ENCODE data around the gene MT2A.
"Not testable (repeated sequence)": the region's sequence is repeated elsewhere in the genome, so short reads cannot be mapped to it uniquely, and the experiment has no call there.

Gene MT2A

GRCh38 chr16:56621665-56622445 is 13.5 kb downstream of the MT2A start:
- not testable (repeated sequence) for DNase-seq

GRCh38 chr16:56623184-56623583 is 14.8 kb downstream of the MT2A start:
- DNase-seq, result not testable (repeated sequence)

DNA sequence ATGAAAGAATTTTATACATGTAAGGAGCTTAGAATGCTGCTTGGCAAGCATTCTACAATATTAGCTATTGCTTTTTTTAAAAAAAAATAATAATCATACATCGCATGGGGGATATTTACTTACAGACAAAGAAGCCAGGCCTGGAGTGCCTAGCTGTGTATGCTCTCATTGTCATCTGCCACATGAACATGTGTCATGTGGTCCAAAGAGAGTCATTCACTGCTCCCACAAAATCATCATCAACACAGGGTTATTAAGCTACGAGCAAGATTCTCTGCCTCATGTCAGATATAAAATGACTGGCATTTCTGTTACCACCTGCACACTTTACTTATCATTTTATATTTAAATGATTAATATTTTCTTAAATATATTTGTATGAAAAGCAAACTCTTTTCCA is 15.3 kb downstream of the MT2A start:
- no peak for DNase-seq

GRCh38 chr16:56625140-56625942 is 17.0 kb downstream of the MT2A start, which contains the start of gene MT1E:
Gene MT1E (plus strand): TSS chr16:56625781. CDS start chr16:56625852, 71 bp downstream.
- DNase-seq, result peak in 1 of 2 donors; percentile 26

DNA sequence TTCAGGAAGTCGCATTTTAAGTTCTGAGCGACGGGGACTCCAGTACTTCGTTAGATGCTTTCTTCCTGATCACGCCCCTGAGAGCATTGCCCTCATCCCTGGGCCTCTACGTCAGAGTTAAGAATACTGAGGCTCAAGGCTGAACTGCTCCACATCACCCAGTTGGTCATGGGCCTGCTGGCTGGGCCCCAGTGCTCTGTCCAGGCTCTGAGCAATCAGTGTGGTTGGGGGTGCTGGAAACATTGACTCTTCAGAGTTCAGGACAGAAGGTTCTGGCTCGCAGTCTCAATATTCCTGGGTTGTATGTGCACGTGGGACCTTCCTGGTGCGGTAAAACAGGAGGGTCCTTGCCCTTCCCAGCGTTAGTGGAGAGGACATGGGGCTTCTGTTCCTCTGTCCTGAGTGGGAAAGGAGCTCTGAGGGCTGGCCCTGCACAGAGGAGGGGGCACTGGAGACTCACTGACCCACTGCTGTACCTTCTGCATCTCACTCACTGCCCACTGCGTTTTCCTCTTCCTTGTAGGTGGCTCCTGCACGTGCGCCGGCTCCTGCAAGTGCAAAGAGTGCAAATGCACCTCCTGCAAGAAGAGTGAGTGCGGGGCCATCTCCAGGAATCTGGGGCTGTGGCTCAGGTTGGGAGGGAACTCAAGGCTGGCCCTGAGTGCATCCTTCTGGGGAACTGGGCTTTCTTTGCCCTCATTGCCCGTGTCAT is 17.7 kb downstream of the MT2A start:
- no peak for DNase-seq

- no peak for DNase-seq
Measured at GRCh38 chr16:56626685-56627084, 18.3 kb downstream of the MT2A start.

DNA sequence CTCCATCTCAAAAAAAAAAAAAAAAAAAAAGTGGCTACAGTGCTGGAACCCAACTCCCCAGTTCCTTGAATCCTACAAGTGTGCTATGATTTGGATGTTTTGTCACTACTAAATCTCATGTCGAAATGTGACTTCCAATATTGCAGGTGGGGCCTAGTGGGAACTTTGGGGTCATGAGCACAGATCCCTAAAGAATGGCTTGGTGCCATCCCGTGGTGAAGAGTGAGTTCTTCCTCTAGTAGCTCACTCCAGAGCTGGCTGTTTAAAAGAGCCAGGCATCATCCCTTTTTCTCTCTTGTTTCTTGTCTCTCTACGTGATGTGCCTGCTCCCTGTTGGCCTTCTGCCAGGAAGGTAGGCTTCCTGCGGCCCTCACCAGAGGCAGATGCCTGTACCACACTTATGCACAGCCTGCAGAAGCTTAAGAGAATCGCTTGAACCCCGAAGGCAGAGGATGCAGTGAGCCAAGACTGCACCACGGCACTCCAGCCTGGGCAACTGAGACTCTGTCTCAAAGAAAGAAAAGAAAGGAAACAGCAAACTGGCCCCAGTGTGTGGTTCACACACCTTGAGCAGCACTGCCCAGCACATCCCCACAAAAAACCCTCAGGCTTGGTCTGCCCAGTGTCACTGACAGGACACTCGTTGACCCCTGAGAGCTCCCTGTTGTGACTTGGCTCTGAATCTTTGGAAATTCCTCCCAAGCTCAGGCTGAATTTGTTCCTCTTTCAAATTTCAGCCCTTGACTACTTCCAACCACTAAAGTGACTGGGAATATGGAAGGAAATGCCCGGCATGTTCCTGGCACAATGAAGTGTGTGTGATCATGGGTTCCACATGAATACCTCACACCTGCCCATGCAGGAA is 20.3 kb downstream of the MT2A start:
- DNase-seq, result no peak

DNA sequence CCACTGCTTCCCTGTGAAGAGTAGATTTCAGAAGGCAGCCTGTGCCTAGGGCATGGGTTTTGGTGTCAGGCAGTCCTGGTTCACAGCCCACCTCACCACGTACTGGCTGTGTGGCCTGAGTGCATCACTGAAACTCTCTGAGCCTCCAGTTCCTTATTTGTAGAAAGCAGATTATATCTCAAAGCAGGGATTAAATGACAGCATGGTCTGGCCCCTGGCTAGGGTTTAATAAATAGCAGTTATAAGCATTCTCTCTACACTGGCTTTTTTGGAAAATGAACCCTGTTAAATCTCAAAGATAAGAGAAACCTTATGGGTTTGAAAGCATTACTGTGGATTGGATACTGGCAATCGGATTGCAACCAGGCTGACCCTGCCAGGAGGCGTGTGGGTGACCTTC is 21.1 kb downstream of the MT2A start:
- no peak for DNase-seq

GRCh38 chr16:56630134-56630533 is 21.8 kb downstream of the MT2A start:
- no peak for DNase-seq

GRCh38 chr16:56631197-56631596 is 22.8 kb downstream of the MT2A start:
- no peak for DNase-seq

DNA sequence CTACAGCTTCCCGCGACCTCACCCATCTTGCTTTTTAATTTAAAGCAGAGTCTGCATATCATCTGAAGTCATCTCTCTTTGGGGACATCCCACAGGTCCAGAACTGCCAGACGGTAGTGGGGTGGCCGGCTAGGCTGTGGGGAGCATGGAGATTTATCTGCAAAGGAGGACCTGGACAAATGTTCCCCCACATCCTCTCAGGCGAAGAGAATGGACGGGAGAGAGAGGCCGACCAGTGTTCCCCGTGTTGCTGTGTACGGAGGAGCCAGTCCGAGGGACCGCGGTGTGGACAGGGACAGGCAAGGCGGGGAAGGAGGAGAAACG is 23.4 kb downstream of the MT2A start:
- DNase-seq, result no peak

GRCh38 chr16:56632156-56632847 is 23.9 kb downstream of the MT2A start, which contains the start of gene MT1M:
Gene MT1M (plus strand): TSS chr16:56632659. CDS start chr16:56632732, 73 bp downstream.
- DNase-seq, result no peak

- no peak for DNase-seq
Measured at GRCh38 chr16:56632848-56633365, 24.5 kb downstream of the MT2A start.

- DNase-seq, result no peak
Measured at GRCh38 chr16:56633535-56633934, 25.2 kb downstream of the MT2A start.

- DNase-seq, result no peak
Measured at GRCh38 chr16:56634715-56635440, 26.5 kb downstream of the MT2A start.

- DNase-seq, result no peak
Measured at GRCh38 chr16:56635441-56635967, 27.1 kb downstream of the MT2A start.

DNA sequence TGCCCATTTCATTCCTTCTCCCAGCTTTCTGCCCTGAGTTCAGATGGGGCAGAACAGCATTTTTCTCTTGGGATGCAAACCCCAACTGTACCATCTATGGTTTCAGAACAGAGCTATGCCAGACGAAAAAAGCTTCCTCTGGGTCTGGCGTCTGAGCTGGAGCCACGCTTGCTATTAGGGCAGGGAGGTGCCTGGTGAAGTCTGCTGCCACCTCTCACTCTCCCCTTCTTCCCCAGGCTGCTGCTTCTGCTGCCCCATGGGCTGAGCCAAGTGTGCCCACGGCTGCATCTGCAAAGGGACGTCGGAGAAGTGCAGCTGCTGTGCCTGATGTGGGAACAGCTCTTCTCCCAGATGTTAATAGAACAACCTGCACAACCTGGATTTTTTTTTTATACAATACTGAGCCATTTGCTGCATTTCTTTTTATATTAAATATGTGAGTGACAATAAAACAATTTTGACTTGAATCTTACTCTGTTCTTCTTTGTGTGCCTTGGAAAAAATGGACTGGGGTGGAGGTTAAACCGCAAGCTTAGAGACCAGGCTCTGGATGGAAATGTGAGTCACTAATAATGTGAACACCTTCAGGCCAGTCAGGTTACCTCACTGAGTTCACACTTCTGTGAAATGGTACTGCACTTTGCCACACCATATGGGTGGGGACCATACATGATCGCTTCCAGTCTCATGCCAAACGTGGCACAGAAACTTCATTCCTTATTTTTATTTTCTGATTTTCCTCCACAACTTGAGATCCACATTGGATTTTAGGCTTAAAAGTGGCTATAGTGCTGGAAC is 28.4 kb downstream of the MT2A start:
- no peak for DNase-seq

DNA sequence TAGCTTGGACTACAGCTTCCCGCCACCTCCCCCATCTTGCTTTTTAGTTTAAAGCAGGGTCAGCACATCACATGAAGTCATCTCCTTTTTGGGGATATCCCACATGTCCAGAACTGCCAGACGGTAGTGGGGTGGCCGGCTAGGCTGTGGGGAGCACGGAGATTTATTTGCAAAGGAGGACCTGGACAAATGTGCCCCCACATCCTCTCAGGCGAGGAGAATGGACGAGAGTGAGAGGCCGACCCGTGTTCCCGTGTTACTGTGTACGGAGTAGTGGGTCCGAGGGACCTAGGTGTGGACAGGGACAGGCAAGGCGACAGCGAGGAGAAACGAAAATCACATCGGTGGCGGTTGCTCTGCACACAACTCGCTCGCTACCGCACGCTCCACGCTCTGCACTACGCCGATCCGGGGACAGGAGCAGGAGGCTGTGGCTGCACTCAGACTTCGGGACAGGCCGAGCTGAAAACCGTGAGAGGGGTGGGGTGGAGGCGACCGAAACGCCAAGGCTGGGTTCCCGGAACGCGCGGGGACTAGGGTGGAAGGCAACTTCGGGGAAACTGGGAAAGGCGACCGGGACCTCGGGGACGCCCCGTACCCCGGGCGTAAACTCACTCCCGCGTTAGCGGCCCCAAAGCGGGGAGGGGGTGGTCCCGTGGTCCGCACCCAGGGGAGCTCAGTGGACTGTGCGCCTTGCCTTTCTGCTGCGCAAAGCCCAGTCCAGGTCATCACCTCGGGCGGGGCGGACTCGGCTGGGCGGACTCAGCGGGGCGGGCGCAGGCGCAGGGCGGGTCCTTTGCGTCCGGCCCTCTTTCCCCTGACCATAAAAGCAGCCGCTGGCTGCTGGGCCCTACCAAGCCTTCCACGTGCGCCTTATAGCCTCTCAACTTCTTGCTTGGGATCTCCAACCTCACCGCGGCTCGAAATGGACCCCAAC is 29.7 kb downstream of the MT2A start, which contains the start of gene MT1A:
Gene MT1A (plus strand): TSS at position 853 of the 937 bp plus-strand sequence. CDS start 73 bp downstream, at position 926.
- DNase-seq, result no peak
